Measurements from ENCODE around the gene TLR6.
"Not testable (repeated sequence)": the region's sequence is repeated elsewhere in the genome, so short reads cannot be mapped to it uniquely, and the experiment has no call there.

TLR6 gene

GRCh38 chr4:38820329-38821061, 36.1 kb downstream of the TLR6 start:
- DNase-seq = peak; percentile 7

DNA sequence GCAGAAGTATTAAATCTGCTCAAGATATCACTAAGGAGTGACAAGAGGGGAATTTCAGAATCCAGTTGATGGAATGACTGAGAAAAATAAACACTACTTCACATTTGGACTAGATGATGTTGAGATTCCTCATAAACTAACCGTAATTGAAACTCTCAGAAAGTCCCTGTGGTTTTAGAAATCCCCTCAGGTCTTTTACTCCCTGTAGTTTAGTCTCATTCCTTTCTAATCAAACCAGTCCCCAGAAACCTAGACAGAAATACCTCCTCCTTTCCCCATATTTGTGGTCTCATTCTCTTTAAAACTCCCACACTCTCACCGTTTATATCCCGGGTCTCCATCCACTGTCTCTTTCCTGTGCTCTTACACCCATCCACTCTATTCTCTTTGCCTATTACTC, 37.0 kb downstream of the TLR6 start:
- DNase-seq = peak; percentile 29

DNA sequence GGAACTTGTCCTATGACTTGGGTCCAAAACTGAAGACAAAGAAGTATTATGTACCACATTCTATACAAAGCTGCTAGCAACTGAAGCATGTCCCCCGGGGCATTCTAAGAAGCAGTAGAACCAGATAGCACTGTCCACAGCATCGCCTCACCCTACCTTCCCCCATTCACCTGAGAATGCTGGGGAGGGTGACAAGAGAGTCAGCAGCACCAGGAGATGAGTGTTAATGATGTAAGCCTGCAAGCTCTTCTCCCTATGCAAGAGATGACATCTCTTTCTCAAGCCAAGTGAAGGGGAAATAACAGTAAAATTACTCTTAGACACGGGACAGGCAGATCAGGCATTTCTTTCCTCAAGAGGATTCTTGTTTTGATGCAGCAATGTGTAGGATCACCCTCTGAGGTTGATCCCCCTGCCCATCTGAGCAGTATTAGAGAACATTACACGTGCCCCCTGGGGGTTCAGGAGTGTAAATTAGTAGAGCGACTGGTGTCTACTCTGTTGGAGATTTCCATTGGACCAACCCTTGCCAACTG, 38.1 kb downstream of the TLR6 start:
- no peak for DNase-seq

GRCh38 chr4:38815885-38816782, 40.5 kb downstream of the TLR6 start:
- DNase-seq = no peak

GRCh38 chr4:38814386-38814785, 42.2 kb downstream of the TLR6 start:
- DNase-seq = no peak

DNA sequence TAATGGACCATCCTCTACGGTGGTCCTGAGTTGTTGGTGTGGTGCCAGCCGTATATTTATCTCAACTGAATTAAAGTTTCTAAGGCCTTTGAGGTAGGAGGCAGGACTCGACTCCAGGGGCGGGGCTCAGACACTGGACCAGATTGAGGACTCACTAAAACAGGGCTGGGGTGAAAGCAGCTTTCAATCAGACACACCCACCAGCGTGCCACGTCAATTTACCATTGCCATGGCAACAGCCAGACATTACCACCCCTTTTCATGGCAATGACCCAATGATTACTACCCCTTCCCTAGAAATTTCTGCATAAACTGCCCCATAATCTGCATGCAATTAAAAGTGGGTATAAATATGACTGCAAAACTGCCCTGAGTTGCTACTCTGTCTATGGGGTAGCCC, 45.3 kb downstream of the TLR6 start:
- no peak for DNase-seq

- DNase-seq = not testable (repeated sequence)
These were observed 49.2 kb downstream of the TLR6 start for GRCh38 chr4:38807462-38807861.

GRCh38 chr4:38806251-38806650, 50.4 kb downstream of the TLR6 start:
- DNase-seq = not testable (repeated sequence)

- peak; percentile 49 for DNase-seq
These were observed 51.0 kb downstream of the TLR6 start for GRCh38 chr4:38805530-38806145.

- peak; percentile 71 for DNase-seq
These were observed 51.8 kb downstream of the TLR6 start, which contains the start of gene TLR1 for GRCh38 chr4:38804654-38805295. Gene TLR1, minus strand, starts transcription at chr4:38804791. Its CDS starts 5,960 bp downstream, at chr4:38798831.

GRCh38 chr4:38803833-38804653, 52.6 kb downstream of the TLR6 start:
- DNase-seq = peak; percentile 79

GRCh38 chr4:38802561-38803355, 53.9 kb downstream of the TLR6 start:
- DNase-seq = no peak

DNA sequence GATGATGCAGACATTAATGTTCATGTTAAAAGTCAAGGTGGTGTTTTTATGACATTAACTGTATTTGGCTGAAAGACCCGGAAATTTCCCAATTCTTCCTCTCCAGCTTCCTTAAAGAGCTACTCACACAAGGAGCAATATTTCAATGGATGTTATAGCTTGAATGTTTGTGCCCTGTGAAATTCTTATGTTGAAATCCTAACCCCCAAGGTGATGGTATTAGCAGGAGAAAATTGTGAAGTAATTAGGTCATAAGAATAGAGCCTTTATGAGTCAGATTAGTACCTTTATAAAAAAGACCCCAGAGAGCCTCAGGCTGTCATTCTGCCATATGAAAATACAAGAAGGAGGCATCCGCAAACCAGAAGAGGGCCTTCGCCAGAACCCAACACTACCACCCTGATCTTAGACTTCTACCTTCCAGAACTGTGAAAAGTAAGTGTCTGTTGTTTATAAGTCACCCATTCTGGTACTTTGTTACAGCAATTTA, 55.6 kb downstream of the TLR6 start:
- DNase-seq = no peak

GRCh38 chr4:38800366-38800765, 56.3 kb downstream of the TLR6 start:
- no peak for DNase-seq

DNA sequence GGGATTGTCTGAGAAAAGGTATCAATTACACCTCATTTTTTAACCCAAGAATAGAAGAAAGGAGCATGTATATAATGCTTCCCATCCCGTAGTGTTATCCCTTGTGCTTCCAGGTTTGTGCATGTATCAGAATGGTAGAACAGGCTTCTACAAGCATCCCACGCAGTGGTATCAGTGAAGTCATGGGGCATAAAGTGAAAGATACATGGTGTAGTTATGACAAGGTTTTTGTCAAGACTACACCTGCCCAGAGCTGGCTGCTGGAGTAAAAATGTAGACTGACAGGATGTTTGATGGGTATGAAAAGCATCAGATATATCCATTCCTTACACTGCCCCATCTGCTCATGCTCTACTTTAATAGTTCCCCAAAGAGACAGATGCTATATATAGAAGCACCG, 61.5 kb downstream of the TLR6 start:
- DNase-seq = no peak

DNA sequence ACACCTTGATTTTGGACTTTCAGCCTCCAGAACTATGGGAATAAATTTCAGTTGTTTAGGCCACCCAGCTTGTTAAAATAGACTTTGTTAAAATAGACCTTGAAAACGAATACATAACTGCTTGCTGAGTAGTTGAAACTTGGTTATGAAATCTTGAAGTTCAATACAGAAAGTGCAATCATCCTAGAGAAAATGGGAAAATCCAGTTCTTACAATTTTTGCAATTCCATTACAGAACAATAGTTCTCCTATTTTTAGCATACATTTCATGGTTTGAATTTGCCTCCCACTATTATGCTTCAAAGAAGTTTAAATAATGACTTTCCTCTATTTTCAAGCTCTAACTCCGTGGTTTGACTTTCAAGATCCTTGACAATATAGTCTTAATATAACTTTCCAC, 62.6 kb downstream of the TLR6 start:
- no peak for DNase-seq

DNA sequence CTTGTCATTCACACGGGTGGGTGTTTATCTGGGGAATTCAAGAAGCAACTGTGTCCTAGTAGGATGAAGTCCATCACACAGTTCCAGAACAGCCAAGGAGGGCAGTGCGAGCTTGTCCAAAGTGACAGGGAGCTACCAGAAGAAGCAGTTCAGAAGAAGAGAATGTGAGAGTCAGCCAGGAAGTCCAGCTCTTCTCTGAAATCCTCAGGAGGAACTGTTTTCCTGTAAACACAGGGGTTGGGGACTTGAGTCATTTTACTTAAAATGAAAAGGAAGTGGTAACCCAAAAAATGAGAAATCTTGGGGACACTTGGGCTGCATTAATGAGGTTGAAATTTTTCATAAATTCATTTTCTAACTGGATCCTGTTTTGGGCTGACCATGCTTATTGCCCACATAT, 65.6 kb downstream of the TLR6 start:
- peak; percentile 31 for DNase-seq

DNA sequence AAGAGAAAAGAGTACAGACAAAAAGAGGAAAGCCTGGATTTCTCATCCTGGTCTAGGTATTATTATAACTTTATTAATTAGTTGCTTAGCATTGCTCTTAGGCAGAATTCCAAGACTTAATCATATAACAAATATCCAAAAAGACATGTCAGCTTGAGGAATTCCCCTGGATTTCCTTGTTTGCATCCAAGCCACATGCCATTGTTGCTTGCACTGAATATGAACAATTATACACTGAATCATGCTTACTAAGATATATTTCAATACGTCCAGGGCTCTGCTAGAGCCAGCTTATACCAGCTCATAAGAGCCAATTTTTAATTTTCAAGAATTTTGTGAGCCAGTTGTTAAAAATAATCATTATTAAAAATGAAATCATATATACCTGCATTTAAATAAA, 68.3 kb downstream of the TLR6 start:
- no peak for DNase-seq

- no peak for DNase-seq
These were observed 68.9 kb downstream of the TLR6 start for GRCh38 chr4:38787693-38788092.

GRCh38 chr4:38785901-38786402, 70.7 kb downstream of the TLR6 start:
- DNase-seq = no peak
